Stimulated activated CD8-positive, alpha-beta memory T cell treated with anti-CD3 and anti-CD28 coated beads, Interleukin-2, amount 100 ng/mL, for 1 hour (primary cell): ENCODE results near the gene UTP20.

Source experiments
- DNase-seq, 2 donors: peaks; one replicate each; pipeline ENCODE4 v3.0.0-alpha.2; 2020; ENCODE audit warnings: low read depth in 2 of 2

UTP20 gene

GRCh38 chr12:101280006-101280505, at the start of gene UTP20:
Gene UTP20 (plus strand): TSS chr12:101280105. CDS start chr12:101280283, 178 bp downstream.
- peak; percentile 89 to 92 for DNase-seq

DNA sequence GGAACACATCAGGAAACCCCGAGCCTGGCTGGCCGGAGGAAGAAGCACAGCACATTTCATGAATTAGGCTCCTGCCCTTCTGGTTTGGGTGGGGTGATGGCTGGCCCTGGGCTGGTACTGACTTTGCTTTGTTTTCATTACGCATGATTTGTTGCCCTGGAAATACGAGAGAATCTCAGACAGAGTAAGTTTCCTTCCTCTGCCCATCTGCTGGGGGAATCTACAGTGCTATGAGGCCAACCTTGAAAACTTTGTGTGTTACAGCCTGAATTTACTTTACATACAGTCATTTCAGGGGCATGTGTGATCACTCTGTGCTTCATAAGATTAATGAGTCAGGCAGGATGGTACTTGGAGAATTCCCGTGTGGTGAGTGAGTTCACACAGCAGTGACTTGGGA, 49.4 kb upstream of the UTP20 start:
- DNase-seq, result no peak

- DNase-seq, result no peak
Observed at GRCh38 chr12:101231636-101232035, 48.3 kb upstream of the UTP20 start.

DNA sequence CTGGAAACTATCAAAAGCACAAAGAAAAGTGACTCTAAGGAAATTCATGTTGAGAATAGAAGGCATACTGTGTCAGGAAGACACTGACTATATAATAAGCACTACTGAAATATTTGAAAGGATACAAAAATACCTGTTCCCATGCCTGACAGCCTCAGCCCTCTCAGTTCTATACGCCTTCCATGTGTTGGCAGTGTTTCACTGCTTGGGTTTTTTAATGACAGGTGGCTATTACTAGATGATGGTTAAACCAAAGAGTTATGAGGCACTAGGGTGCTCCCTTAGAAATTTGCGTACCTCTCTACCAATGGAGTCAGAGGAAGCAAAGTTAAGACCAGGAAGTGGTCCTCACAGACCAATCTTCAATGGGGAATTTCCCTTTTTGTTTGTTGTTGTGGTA, 44.2 kb upstream of the UTP20 start:
- no peak for DNase-seq

DNA sequence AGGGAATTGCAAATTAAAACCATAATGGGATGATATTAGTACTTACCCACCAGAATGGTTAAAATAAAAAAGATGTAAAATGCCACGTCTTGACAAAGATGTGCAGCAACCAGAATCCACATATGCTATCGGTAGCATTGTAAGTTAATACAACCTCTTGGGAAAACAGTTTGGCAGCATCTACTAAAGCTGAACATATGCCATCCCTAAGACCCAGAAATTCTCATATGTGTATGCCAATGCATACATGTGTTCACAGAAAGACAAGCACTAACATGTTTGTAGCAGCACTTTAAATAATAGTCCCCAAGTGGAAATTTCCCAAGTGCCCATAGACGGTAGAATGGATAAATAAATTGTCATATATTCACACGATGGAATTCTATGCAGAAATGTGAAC, 41.6 kb upstream of the UTP20 start:
- DNase-seq, result no peak

GRCh38 chr12:101238800-101239329, 41.0 kb upstream of the UTP20 start:
- no peak for DNase-seq

GRCh38 chr12:101243074-101243473, 36.8 kb upstream of the UTP20 start:
- DNase-seq, result no peak

DNA sequence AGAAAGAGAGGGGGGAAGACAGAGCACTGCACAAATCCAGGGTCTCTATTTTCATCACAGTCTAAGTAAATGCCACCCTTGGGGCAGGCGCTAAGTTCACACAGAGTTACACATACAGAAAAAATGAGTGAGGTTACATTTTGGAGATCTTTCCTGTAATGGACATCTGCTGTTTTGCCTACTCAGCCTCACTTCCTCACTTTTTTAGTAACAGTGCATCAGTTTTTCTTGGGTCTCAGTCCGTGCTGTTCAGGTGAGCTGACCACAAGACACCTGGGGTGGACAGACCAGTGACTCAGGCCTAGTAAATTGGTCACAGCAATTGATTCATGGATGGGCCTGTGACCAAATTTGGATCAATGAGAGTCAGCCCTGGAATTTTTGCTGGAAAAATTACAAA, 36.3 kb upstream of the UTP20 start:
- DNase-seq, result no peak

- DNase-seq, result no peak
Observed at GRCh38 chr12:101256266-101256665, 23.6 kb upstream of the UTP20 start.

- DNase-seq, result no peak
Observed at GRCh38 chr12:101257357-101257756, 22.5 kb upstream of the UTP20 start.

- no peak for DNase-seq
Observed at GRCh38 chr12:101267111-101267510, 12.8 kb upstream of the UTP20 start.

- no peak for DNase-seq
Observed at GRCh38 chr12:101276433-101276832, 3.5 kb upstream of the UTP20 start.

- no peak for DNase-seq
Observed at GRCh38 chr12:101277443-101277842, 2.5 kb upstream of the UTP20 start.

DNA sequence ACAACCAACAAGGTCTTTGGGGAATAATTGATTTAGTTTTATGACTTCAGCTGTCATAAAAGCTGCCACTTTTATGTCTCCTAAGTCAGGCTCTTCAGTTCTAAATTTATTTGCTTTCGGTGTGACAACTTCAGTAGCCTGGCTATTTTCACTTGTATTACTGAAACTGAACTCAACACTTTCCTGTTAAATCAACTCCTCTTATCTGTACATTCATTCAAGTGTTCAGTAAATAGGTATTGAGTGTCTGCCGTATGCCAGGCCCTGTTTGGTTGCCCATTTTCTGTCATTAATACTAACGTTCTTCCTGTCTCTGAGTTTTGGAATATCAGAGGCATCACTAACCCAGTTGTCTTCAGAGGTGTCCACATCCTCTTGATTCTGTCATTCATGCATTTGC, 7.5 kb downstream of the UTP20 start:
- no peak for DNase-seq

GRCh38 chr12:101297661-101298060, 17.8 kb downstream of the UTP20 start:
- DNase-seq, result no peak

DNA sequence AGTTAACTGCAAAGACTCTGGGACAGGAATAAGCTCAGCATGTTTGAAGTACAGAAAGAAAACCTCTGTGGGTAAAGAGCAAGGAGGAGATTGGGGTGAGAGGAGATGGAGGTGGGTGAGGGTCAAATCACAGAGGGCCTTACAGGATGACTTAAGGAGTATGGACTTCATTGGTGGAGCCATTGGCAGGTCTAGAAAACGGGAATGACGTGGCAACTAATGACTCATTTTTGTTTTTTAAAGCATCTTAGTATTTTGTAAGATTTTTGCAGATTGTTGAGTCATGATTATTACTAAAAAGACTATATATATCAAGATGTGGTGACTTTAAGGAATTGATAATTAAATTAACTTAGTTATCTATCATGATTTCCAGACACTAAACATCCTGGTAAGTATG, 18.5 kb downstream of the UTP20 start:
- DNase-seq, result no peak

- no peak for DNase-seq
Observed at GRCh38 chr12:101299346-101299745, 19.4 kb downstream of the UTP20 start.

GRCh38 chr12:101299931-101300330, 20.0 kb downstream of the UTP20 start:
- DNase-seq, result no peak

DNA sequence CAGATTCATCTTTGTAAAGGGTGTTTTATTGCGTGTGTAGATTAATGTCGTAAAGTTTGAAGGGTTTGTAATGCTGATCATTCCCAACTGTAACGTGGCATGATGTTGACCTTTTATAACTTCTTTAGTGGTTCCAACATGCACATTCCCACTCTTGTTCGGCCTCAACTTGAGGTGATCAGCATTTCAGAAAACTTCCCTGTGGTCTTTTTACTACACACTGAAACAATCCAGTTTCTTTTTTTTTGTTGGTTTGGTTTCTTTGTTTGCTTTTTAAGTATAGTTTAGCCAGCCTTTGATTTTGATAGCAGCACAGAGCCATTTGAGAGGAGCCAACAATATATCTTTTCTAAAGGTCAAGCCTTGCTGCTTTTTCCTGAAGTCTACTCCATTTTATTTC, 22.8 kb downstream of the UTP20 start:
- DNase-seq, result no peak

DNA sequence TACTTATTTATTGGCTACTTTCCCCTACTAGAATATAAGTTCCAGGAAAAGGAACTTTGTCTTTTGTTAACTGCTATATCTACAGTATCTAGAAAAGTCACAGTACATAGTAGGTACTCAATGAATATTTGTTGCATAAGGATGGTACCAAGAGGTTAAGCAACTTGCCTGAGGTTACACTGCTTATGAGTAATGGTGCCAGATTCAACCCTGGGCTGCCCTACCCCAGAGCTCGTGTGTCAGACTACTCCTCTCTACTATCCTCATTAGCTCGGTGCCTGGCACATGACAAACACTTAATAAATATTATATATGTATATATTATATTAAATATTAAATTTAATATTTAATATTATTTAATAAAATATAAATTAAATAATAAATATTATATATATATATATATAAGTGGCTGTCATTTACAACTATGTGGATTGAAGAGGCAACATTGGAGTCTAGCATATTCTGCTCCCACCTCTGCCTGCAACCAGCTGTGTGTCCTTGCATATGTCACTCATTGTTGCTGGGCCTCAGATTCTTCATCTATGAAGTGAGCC, 25.4 kb downstream of the UTP20 start:
- DNase-seq, result no peak

DNA sequence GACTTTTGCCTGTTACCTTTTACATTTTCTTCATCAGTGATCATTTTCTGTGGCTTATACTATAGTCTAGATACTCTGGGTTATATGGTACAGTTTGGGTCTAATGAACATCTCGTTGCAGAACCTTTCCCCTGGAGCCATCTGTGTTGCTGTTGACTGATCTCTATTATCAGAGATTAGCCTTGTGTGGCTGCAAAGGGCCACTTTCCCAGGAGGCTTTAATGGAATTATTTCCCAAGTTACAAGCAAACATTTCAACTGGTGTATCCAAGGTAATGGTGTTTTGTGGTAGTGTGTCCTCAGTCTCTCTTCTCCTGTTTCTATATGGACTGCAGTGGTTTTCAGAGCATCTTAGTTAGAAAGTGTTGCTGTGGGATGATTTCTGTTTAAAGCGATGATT, 25.9 kb downstream of the UTP20 start:
- DNase-seq, result no peak

DNA sequence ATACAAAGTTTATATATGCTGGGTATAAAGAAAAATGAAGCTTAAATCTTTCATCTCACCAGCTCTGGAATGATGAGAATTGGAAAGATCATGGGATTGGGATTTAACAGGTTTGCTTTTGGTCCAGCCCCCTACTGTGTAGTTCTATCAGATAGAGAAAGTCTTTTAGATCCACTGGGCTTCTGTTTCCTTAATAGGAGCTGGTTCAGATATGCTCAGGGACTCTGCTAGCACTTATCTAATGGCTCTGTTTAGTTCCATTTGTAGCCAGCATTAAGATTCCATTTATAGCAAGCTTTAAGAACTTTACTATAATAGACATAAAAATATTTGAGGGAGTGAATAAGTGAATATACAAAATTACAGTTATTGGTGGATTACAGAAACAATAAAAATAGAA, 42.6 kb downstream of the UTP20 start:
- DNase-seq, result no peak

DNA sequence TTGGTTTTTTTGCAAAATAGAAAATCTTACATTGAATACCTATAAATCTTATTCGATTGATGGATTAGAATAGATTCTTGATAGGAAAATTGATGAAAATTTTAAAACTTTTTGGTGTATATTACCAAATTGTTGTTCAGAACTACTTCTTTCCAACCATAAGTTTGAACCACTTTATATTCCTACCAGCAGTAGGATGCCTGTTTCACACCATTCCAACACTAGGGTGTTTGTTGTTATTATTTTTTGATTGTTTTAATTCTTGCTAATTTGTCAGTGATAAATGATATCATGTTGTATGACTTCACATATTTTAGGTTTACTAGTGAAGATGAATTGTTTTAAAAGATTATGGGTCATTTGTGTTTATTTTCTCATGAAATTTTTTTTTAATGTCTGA, 43.4 kb downstream of the UTP20 start:
- no peak for DNase-seq

DNA sequence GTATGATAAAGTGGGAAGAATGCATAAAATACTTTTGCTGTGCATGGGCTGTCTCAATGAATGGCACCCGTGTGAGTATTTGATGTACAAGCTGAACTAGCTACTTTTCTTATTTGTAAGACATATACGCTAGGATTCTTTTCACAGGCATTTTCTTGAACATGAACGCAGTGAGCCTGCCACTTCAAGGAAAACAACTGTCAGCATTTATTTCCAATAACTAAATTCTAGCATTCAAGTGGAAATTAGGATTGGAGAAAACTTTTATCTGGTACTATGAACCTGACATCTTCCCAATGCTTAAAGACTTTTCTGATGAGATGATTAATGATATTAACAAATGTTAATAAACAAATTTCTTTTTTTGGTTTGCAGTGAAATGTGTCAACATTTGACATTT, 45.7 kb downstream of the UTP20 start:
- DNase-seq, result no peak
